GM10266 (cell line): ENCODE measurements around the gene RASAL2.

Experiments
- DNase-seq: peaks from one replicate; pipeline ENCODE4 v3.0.0; 2012; ENCODE audit errors: extremely low spot score
- TF ChIP-seq, protein P1 (sequence below): IDR thresholded peaks from 2 replicates; pipeline ENCODE4 v1.5.1; 2012; ENCODE audit warnings: mild to moderate bottlenecking, low read depth; ENCODE audit not compliant: control insufficient read depth, insufficient read depth; ENCODE audit errors: missing control alignments

Gene RASAL2

DNA sequence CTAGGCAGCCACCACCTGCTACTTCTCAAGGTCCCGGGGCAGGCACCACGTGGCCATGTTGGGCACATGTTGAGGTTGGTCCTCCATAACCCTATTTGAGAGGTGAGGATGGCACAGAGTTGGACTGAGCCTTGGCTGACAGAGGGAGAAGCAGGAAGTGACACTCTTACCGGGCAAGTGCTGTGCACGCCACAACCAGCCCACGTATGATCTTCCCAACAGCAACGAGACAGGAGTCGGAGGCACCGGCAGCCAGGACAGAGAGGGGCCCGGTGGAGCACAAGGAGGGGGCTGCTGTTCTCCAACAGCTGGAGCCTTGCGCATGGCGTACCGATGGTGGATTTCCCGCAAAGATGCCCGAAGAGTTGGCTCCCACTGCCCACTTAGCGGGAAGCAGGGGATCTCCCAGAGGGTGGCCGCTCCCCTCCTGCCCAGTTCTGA lies 399.4 kb downstream of the RASAL2 start:
- DNase-seq, result no peak
- TF ChIP-seq, protein P1, sequence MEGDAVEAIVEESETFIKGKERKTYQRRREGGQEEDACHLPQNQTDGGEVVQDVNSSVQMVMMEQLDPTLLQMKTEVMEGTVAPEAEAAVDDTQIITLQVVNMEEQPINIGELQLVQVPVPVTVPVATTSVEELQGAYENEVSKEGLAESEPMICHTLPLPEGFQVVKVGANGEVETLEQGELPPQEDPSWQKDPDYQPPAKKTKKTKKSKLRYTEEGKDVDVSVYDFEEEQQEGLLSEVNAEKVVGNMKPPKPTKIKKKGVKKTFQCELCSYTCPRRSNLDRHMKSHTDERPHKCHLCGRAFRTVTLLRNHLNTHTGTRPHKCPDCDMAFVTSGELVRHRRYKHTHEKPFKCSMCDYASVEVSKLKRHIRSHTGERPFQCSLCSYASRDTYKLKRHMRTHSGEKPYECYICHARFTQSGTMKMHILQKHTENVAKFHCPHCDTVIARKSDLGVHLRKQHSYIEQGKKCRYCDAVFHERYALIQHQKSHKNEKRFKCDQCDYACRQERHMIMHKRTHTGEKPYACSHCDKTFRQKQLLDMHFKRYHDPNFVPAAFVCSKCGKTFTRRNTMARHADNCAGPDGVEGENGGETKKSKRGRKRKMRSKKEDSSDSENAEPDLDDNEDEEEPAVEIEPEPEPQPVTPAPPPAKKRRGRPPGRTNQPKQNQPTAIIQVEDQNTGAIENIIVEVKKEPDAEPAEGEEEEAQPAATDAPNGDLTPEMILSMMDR, result no peak

DNA sequence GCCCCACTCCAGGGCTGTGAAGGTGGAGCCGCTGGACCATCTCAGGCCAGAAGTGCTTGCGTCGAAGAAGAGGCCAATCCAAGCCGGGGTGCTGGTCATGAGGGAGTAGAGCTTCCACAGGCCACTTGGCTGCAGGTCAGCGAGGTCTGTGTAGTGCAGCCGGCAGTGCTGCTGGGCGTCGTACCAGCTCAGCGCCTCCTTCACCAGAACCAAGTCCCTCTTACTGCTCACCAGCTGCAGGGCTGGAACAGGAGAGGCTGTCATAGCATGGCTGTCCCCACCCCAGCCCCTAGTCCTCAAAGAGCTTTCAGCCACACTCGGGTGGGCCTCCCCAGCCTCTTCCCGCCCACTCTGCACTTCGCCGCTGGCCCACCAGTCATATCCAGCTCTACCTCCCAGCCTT lies 400.7 kb downstream of the RASAL2 start:
- TF ChIP-seq, protein P1, result no peak
- DNase-seq, result no peak

DNA sequence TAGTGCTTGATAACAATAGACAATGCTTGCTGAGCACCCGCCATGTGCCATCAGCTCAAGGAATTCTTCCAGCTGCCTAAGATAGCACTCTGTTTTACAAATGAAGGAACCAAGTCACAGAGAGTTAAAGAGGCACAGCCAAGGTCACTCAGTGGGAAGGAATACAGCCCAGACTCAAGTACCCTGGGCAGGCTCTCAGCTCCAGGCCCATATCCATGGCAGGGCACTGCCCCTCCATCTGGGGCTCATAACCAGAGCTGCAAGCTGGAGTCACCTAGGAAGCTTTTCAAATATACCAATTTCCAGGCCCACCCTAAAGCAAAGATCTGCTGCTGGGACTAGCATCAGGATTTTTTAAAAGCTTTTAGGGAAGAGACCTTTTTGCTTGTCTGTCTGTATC lies 401.3 kb downstream of the RASAL2 start:
- TF ChIP-seq, protein P1, result no peak
- DNase-seq, result no peak

DNA sequence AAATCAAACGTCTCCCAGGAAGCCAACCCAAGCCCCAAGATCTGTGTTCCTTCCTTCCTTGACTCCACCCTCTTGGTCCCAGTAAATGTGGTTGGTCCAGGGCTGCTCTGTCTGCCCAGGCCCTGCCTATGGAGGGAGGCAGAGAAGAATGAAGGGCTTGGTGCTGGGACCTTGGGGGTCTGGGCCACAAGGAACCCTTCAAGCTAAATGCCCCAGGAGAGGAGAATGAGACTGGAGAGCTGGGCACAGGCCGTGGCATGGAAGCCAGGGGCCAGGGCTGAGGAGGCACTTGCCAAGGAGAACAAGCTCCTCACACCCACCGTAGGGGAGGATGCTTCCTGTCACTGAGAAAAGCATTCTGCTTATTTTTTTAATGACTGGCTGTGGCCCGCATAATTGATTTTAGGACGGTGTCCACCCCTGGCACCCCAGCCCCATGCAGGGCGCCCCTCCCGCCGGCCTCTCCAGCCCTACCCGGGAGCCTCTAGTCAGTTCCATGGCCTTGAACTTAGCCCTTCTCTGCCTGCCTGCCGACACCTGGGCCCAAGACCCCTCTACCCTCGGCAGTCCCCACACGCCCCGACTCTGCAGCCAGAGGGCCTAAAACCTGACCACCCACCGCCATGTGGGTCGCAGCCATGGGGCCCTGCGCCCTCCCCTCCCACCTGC lies 402.0 kb downstream of the RASAL2 start:
- DNase-seq, result no peak
- TF ChIP-seq, protein P1, result no peak

DNA sequence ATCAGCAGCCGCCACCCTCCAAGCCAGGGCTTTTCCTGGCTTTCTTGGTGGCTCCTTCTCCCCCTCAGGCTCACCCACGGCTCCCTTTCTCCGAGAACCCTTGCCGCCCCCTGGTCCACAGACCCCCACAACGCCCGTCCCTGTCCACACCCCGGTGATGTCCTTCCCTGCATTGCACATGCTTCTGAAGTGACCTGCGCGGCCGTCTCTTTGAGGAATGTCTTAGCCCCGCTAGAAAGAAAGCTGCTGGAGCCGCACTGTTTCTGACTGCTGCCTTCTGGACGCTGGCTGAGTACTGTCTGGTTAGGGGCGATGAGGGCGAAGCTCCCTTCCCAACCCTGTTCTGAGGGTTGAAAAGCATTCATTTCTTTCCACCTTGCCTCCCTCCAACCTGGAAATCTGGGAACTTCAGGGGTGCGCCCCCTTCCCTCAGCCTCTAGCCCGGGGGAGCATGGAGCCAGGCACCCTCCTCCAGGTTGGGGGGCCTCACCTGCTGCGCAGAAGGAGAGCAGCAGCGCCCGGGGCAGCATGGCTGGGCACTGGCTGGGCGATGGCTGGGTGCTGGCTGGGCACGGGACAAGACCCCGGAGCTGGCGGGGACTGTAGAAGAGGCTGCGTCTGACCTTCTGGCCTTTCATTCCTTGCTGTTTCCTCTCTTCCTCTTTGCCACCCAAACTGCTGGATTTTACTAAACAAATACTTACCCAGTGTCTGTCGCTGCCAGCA lies 402.7 kb downstream of the RASAL2 start, which contains the start of gene CLEC20A:
TSS of gene CLEC20A (minus strand) at position 555 of the 726 bp plus-strand sequence. CDS start at position 530, 25 bp downstream.
- no peak for DNase-seq
- TF ChIP-seq, protein P1, result no peak

DNA sequence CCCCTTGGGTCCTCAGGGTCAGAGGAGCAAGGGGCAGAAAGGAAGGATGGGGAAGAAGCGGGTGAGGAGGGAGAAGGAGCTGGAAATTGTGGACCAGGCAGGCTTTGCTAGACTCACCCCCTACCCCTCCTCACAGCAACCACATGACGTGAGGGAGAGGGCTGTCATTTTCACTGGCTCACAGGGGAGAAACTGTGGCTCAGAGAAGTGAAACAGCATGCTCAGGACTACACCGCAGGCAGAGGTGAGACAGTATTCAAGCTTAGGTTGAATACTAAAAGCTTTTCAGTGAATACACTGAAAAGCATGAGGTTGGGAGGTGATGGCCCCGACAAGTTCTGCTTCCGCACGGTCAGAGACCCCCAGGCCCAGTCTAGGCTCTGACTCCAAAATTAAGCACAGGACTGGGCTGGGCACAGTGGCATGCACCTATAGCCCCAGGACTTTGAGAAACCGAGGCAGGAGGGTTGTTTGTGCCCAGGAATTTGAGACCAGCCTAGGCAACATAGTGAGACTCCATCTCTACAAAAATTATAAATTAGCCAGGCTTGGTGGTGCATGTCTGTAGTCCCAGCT lies 404.1 kb downstream of the RASAL2 start:
- TF ChIP-seq, protein P1, result no peak

More for the DNA sequence above, 404.1 kb downstream of the RASAL2 start:
- no peak for DNase-seq
